ENCODE data around the gene TRIO.
A peak's percentile ranks its signal among the peaks of the same experiment; 100 is the strongest.

TRIO gene

GRCh38 chr5:14229734-14230133 is 86.6 kb downstream of the TRIO start:
- DNase-seq, result no peak

DNA sequence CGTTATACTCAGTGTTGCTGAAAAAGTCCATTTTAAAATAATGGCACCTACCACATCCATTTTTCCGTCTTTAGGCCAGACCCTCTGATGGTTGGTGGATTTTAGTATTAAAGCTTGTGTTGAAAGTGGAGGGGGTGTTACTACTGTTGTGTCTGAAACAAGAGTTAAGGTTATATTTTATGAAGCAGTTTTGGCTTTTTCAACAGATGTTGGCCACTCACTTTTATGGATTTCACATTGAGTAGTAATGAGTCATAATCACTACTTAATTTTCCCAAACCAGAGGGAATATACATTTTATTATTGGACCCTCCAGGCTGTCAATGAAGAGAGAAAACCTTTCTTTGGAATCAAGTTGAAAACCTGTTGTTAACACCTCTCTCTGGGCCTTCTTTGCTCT is 88.0 kb downstream of the TRIO start:
- DNase-seq, result no peak

- no peak for DNase-seq
Measured at GRCh38 chr5:14231890-14232289, 88.7 kb downstream of the TRIO start.

- DNase-seq, result no peak
Measured at GRCh38 chr5:14234204-14234603, 91.1 kb downstream of the TRIO start.

DNA sequence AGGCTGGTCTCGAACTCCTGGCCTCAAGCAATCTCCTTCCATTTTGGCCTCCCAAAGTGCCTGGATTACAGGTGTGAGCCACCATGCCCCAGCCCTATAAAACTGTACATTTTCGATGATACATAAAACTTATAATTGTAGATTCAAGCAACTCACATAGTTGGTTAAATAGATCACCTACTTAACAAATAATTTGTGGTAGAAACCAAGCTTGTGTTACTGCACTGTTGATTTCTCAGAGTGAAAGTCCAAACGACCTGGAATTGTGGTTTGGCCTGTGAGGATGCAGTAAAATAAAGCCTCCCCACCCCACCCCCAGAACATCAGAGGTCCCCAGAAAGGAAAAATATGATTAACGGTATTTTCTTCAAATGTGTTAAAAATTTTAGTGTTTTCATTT is 92.7 kb downstream of the TRIO start:
- no peak for DNase-seq

- DNase-seq, result no peak
Measured at GRCh38 chr5:14236757-14237156, 93.6 kb downstream of the TRIO start.

- DNase-seq, result no peak
Measured at GRCh38 chr5:14237317-14238086, 94.4 kb downstream of the TRIO start.

GRCh38 chr5:14238272-14238671 is 95.1 kb downstream of the TRIO start:
- DNase-seq, result no peak

- DNase-seq, result no peak
Measured at GRCh38 chr5:14239404-14239803, 96.3 kb downstream of the TRIO start.

DNA sequence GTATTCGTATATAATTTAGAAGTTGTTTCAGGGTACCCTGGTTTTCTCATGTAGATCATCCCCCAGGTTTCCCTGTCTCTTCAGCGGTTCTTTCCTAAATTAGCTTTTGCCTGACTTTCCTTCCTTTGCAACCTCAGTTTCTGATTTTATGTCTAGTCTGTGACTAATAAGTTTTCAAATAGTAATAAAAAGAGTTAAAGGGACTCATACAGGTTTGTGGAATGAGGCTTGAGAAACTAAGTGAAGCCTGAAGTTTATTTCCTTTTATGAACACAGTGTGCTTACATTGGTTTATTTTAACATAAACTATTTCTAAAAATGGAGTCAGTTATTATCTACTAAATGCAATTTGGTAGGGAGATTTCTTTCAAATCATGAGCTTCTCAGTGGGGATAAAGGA is 96.8 kb downstream of the TRIO start:
- no peak for DNase-seq

- DNase-seq, result no peak
Measured at GRCh38 chr5:14240359-14240758, 97.2 kb downstream of the TRIO start.

DNA sequence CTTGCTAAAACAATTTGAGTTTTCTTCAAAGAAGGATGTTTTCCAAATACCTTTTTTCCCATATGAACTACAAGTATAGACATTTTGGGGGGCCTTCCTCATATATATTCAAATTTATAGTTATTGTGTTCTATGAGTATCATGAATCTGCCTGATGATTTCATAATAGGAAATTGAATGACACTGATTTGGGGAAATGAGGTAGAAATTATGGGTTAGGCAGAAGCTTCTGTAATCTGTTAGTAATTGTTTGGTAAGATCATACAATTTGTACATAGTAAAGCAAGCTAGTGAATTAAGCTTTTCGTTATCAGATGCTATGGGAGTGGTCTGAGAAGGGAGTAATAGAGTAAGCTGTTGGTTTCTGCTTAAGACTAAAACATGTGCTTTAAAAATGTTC is 98.0 kb downstream of the TRIO start:
- no peak for DNase-seq

DNA sequence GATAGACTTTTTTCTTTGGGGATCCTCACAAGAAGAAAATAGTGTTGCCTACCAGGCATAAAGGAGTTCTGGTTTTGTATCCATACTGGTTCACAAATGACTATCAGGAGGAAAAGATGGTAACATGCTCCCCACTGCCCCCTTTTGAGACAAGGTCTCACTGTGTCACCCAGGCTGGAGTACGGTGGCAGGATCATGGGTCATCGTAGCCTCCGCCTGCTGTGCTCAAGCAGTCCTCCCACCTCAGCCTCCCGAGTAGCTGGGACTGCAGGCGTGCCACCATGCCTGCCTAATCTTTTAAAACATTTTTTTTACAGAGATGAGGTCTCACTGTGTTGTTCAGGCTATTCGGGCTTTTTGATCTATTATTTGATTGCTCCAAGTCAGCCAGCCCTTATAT is 99.3 kb downstream of the TRIO start:
- no peak for DNase-seq

GRCh38 chr5:14242871-14243383 is 99.8 kb downstream of the TRIO start:
- DNase-seq, result no peak

DNA sequence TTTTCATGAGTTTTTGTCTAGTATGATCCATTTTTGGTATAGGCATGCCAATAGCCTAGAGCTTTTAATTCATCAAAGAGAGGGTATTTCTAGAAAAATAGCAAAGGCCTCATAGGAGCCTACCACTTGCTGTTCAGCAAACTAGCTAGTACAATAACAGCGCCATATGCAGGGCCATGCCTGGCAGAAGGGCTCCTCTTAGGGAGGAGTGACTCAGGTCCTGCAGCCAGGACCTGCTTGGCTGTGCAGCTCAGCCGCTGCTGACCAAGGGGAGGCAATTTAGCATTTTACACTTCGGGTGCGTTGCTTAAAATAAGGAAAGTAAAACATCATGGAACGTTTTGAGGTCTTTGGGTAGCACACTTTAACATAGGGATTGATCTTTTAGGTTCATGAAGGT is 100.6 kb downstream of the TRIO start:
- DNase-seq, result no peak

GRCh38 chr5:14244721-14245120 is 101.6 kb downstream of the TRIO start:
- no peak for DNase-seq

DNA sequence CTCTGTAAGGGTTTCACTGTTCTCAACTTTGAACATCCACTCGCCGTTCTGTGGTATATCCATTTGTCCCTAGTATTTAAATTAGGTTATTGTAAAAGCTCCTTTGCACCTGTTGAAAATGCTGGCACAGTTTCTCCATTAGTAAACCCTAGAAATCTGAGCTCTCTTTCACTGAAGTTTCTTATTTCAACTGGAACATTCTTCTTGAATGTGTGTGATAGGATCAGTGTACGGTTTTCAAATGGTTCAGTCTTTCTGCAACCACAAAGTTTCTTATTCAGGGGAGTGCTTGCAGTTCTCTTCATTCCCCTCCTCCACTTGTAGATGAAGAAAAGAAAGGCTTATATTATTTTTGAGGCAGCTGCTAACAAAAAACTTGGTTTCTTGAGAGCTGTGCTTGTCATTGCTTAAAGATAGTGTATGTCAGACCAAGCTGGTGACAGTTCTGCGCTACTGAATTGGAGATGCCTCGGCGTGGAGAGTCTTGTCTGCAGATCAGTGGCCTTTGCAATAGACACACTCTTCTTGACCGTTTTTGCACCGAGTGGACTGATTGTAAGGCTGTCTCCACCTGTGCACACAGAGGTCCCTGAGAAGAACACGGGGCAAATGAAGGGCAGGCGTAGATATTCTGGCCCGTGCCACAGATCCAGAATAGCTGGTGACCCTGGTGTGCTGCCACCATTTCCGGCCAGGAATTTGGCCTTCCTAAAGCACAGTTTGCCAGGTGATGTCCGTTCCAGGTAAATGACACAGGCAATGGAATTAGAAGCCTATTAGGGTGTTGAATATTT is 102.2 kb downstream of the TRIO start:
- DNase-seq, result no peak

GRCh38 chr5:14246350-14247053 is 103.4 kb downstream of the TRIO start:
- DNase-seq, result no peak

- no peak for DNase-seq
Measured at GRCh38 chr5:14247054-14247386, 103.9 kb downstream of the TRIO start.

DNA sequence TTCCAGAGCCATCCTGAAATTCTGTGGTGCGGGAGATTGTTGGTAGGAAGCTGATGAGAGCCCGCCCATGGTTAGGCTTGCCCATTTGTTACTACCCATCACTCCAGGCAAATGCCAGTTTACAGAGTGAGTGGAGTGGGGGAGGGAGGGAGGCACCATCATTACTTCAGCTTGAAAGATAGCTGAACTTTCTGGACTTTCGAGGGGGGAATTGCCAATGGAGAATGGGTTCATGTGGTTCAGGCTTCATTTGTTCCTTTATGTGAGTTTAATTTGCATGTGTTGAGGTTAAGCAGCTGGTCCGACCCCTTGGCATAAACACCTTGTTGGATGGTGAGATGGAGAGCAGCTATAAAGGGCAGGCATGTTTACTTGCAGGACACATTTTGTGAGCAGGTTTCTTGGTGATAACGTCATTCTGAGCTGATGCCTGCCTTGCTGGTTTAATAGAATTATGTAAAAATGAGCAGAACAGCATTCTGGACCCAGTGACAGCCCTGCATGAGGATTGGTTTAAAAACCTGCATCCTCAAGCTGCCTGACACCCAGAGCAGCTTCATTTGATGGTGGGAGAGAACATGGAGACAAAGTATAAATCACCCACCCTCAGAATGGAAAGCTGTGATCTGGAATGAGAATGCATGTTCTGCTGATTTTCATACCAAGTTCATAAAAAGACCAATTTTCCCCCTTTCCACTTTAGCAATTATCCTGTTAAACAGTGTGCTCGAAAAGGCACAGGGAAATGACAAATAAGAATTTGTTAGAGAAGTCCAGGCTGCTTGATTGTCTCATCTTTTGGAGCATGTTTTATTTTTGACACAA is 106.3 kb downstream of the TRIO start:
- DNase-seq, result no peak

GRCh38 chr5:14250084-14250695 is 107.0 kb downstream of the TRIO start:
- DNase-seq, result peak; percentile 92
